Testis (tissue), 2 donors: ENCODE measurements around the gene CBARP.
A peak's percentile ranks its signal among the peaks of the same experiment; 100 is the strongest.

Source experiments
- CTCF ChIP-seq, 3 experiments: fragments of 450-650 bp in 2 of 3; fragments of 200-600 bp in 1 of 3; sonication (generic) in 1 of 3; IDR thresholded peaks; one replicate each; pipeline ENCODE4 v1.5.1; 2016 to 2019; ENCODE audit warnings: antibody characterized with exemption in 3 of 3, mild to moderate bottlenecking in 2 of 3, moderate library complexity in 1 of 3
- POLR2A ChIP-seq: fragments of 450-650 bp; IDR thresholded peaks from one replicate; pipeline ENCODE4 v1.6.1; 2017; ENCODE audit warnings: antibody characterized with exemption, mild to moderate bottlenecking, moderate library complexity

GRCh38 chr19:1261538-1261797 lies 23.7 kb upstream of the CBARP start:
- TF ChIP-seq CTCF (IDR thresholded peaks at IDR 0.05) (peak in 1 of 3 experiments; percentile 14), POLR2A (no peak)
